Amniotic stem cell (primary cell): ENCODE measurements around the gene CDKN2B.
"Not testable (repeated sequence)": the region's sequence is repeated elsewhere in the genome, so short reads cannot be mapped to it uniquely, and the experiment has no call there.

Source experiments
- DNase-seq: peaks from one replicate; lab custom pipeline; 2025; lab: John Stamatoyannopoulos, UW

Gene CDKN2B

GRCh38 chr9:21969011-21969940 is 39.8 kb downstream of the CDKN2B start:
- no peak for DNase-seq

DNA sequence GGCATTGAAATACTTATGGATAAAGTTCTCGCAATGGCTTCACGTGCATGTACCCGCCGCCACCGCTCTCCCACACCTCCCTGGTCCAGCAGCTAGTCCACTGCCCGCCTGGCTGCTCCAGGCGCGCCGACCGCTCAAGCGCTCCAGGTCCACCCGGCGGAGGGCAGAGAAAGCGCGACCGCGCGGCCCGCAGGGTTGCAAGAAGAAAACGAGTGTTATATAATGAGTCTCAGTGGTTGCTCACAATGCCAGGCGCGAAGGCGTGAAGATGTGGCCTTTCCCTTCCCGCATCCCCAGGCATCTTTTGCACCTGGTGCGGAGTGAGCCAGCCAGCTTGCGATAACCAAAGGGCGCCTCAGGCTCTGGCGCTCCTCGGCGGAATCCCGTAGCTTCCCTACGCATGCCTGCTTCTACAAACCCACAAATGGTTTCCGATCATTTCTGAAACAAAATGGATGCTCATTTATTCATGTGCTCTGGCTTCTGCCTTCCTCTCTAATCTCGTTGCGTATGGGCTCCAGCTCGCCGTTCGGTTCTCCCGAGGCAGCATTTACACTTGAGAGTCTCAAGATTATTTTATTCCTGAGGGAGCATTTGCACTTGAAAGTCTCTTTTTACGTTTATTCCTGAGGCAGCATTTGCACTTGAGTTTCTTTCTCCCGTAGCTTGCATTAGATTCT is 40.6 kb downstream of the CDKN2B start:
- no peak for DNase-seq

DNA sequence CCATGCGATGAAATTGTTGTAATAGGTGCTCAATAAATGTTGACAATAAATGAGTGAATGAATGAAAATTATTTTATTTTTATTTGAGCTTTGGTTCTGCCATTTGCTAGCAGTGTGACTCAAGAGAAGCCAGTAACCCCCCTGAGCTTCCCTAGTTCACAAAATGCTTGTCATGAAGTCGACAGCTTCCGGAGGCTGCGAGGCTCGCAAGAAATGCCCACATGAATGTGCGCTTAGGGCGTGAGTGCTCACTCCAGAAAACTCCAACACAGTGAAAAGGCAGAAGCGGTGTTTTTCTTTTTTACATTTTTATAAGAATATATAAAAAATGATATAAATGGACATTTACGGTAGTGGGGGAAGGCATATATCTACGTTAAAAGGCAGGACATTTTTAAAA is 41.4 kb downstream of the CDKN2B start:
- no peak for DNase-seq

DNA sequence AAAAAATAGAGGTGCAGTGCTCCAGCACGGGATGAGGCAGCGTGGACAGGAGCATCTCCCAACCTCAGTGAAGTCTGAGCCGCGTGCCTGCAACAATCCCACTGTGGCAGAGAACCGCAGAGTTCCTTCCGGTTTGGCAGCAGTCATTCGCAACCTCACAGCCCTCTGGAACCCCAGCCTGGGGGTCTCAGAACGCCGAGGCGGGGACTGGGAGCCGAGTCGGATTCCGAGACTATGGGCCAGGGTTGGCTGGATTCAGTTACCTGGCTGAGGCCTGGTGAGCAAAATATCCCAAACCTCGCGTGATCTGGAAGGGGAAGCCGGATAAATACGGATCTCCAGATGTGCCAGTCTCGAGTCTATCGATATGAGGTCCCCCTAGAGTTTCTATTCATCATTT is 41.9 kb downstream of the CDKN2B start:
- no peak for DNase-seq

DNA sequence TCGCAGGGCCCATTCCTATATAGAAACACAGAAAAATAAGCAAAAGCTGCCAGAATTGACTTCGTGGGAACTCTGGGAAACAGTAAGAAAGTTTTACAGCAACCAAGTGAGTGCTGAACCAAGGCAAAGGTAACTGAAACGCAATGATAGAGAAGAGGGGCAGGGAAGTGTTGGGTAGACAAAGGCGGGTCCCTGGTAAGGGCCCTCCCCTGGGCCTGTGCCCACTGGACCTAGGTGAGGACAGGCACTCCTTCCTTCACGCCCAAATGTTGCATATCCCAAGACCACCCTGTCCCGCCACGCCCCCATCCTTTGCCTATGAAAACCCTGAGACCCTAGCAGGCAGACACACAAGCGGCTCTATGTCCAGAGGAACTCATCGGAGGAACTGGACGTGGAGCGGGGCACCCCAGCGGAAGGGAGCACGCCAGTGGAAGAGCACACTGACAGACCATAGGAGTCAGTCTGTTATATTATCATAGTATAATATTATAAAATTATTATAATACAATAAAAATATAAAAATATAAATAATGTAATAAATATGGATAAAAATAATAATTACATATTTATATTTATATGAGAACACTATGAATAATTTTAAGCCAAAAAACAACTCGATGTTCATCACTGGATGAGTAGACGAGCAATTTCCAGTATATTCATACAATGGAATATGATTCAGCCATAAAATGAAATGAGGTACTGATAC is 42.8 kb downstream of the CDKN2B start:
- DNase-seq: no peak

DNA sequence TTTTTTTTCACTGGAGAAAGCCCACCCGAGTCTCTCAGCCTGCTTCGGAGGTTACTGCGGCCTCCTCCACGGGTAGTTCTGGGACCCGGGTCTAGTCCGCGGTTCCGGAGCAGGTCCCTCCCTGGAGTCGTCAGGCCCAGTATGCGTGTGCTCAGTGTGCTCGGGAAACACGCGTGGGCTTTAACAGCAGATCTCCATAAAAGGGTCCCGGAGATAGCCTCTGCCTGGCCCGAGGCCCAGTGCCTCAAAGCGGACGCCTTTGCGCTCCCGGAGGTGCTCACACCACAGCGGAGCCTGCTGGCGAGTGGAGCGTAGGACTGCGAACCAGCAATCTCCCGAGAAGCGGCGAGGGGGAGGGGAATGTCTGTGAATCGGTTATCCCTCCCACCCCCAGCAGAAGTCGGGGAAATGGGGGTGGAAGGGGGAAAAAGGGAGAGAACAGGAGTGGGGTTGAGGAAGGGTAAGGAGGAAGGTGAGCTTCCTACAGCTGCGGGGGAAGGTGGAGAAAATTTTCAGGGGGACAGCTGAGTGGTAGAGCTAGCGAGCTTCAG is 43.6 kb downstream of the CDKN2B start:
- DNase-seq: peak; percentile 74

- no peak for DNase-seq
Observed at GRCh38 chr9:21964925-21965385, 44.1 kb downstream of the CDKN2B start.

GRCh38 chr9:21961569-21961968 is 47.5 kb downstream of the CDKN2B start:
- DNase-seq: no peak

DNA sequence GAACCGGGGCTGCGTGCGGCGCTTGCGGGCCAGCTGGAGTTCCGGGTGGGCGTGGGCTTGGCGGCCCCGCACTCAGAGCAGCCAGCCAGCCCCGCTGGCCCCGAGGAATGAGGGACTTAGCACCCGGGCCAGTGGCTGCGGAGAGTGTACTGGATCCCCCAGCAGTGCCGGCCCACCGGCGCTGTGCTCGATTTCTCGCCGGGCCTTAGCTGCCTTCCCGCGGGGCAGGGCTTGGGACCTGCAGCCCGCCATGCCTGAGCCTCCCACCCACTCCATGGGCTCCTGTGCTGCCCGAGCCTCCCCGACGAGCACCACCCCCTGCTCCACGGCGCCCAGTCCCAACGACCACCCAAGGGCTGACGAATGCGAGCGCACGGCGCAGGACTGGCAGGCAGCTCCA is 49.8 kb downstream of the CDKN2B start:
- DNase-seq: not testable (repeated sequence)

- no peak for DNase-seq
Observed at GRCh38 chr9:21958833-21959232, 50.3 kb downstream of the CDKN2B start.
